ENCODE data around the gene CRY1. TPM values are rescaled to one million over a fixed set of nuclear protein-coding genes. Genes with fewer than 3 reads are reported as not detected.

CRY1 gene
- total and polyA plus RNA-seq, 9 of the 15 experiments (the other 6 are each of a cell fraction or from before 2014, with no cell fraction given) = 8.7 to 33.3 (median 25.2) TPM

DNA sequence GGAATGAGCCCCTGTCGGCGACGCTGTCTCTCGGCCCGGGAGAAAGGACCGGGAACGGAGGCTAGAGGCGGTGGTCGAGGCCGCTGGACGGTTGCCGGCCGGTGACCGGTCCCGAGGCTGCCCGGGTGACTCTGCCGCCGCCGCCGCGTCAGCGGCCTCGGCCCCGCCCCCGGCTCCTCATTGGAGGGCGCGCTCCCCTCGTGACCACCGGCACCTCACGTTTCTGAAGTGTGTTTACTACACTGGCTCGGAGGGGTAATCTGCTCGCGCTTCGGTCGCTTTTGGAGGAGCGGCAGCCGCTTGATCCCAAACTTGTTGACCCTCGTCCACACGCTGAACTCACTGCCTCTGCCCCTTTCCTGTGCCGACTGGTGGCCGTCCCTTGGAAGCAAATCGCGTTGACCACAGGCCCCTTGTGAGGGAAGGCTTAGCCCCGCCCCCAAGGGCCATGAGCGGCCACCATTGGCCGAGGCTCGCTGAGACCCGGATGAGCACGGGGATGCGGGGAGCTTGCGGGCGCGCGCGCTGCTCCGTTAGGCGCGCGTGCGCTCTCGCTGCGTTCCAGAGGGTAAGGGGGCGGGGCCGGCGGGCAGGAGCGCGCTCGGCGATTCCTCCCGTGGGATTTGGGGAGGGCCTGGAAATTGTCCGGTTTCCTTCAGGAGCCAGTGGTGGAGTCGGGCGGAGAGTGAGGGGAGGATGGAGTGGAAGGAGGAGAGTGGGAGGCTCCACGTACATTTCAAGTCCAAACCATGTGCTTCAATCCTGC is at the start of gene CRY1 (continued):
- TF ChIP-seq EGR1 (conservative IDR thresholded peaks at IDR 0.05) (peak; percentile 35; the same call in 1 of the 2 replicates), BCL6 (CRISPR knock-in tag; IDR thresholded peaks at IDR 0.05) (no peak), ZNF354B (CRISPR knock-in tag; IDR thresholded peaks at IDR 0.05) (no peak), KLF16 (IDR thresholded peaks at IDR 0.05) (no peak), ZNF785 (CRISPR knock-in tag; IDR thresholded peaks at IDR 0.05) (no peak), CBX1 (IDR thresholded peaks at IDR 0.05; ENCODE audit: low read depth) (no peak; the same call in 1 of the 2 replicates), ZNF384 (IDR thresholded peaks at IDR 0.05; ENCODE audit: low read depth, low read length) (no peak), RBBP5 (IDR thresholded peaks at IDR 0.05; ENCODE audit: borderline replicate concordance, insufficient read depth, low read length, poor library complexity, severe bottlenecking) (peak; percentile 84), ETV5 (CRISPR knock-in tag; IDR thresholded peaks at IDR 0.05; ENCODE audit: low read depth) (peak; percentile 67; the same call in 1 of the 2 replicates), NEUROD1 (IDR thresholded peaks at IDR 0.05; ENCODE audit: borderline replicate concordance, low read depth, low read length, partially characterized antibody) (peak; percentile 7)
- TF ChIP-seq, protein P1, sequence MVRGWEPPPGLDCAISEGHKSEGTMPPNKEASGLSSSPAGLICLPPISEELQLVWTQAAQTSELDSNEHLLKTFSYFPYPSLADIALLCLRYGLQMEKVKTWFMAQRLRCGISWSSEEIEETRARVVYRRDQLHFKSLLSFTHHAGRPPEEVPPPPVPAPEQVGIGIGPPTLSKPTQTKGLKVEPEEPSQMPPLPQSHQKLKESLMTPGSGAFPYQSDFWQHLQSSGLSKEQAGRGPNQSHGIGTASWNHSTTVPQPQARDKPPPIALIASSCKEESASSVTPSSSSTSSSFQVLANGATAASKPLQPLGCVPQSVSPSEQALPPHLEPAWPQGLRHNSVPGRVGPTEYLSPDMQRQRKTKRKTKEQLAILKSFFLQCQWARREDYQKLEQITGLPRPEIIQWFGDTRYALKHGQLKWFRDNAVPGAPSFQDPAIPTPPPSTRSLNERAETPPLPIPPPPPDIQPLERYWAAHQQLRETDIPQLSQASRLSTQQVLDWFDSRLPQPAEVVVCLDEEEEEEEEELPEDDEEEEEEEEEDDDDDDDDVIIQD (CRISPR knock-in tag; IDR thresholded peaks at IDR 0.05) = no peak
- TF ChIP-seq, protein P2, sequence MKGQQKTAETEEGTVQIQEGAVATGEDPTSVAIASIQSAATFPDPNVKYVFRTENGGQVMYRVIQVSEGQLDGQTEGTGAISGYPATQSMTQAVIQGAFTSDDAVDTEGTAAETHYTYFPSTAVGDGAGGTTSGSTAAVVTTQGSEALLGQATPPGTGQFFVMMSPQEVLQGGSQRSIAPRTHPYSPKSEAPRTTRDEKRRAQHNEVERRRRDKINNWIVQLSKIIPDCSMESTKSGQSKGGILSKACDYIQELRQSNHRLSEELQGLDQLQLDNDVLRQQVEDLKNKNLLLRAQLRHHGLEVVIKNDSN (CRISPR knock-in tag; IDR thresholded peaks at IDR 0.05) = peak; percentile 96
- TF ChIP-seq, protein P3, sequence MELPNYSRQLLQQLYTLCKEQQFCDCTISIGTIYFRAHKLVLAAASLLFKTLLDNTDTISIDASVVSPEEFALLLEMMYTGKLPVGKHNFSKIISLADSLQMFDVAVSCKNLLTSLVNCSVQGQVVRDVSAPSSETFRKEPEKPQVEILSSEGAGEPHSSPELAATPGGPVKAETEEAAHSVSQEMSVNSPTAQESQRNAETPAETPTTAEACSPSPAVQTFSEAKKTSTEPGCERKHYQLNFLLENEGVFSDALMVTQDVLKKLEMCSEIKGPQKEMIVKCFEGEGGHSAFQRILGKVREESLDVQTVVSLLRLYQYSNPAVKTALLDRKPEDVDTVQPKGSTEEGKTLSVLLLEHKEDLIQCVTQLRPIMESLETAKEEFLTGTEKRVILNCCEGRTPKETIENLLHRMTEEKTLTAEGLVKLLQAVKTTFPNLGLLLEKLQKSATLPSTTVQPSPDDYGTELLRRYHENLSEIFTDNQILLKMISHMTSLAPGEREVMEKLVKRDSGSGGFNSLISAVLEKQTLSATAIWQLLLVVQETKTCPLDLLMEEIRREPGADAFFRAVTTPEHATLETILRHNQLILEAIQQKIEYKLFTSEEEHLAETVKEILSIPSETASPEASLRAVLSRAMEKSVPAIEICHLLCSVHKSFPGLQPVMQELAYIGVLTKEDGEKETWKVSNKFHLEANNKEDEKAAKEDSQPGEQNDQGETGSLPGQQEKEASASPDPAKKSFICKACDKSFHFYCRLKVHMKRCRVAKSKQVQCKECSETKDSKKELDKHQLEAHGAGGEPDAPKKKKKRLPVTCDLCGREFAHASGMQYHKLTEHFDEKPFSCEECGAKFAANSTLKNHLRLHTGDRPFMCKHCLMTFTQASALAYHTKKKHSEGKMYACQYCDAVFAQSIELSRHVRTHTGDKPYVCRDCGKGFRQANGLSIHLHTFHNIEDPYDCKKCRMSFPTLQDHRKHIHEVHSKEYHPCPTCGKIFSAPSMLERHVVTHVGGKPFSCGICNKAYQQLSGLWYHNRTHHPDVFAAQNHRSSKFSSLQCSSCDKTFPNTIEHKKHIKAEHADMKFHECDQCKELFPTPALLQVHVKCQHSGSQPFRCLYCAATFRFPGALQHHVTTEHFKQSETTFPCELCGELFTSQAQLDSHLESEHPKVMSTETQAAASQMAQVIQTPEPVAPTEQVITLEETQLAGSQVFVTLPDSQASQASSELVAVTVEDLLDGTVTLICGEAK (IDR thresholded peaks at IDR 0.05) = no peak
- TF ChIP-seq, protein P3 (CRISPR knock-in tag; IDR thresholded peaks at IDR 0.05) = no peak
- TF ChIP-seq, protein P4, sequence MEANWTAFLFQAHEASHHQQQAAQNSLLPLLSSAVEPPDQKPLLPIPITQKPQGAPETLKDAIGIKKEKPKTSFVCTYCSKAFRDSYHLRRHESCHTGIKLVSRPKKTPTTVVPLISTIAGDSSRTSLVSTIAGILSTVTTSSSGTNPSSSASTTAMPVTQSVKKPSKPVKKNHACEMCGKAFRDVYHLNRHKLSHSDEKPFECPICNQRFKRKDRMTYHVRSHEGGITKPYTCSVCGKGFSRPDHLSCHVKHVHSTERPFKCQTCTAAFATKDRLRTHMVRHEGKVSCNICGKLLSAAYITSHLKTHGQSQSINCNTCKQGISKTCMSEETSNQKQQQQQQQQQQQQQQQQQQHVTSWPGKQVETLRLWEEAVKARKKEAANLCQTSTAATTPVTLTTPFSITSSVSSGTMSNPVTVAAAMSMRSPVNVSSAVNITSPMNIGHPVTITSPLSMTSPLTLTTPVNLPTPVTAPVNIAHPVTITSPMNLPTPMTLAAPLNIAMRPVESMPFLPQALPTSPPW (CRISPR knock-in tag; IDR thresholded peaks at IDR 0.05) = peak; percentile 72

All from K562 (cell line).